Activated CD4-positive, alpha-beta T cell treated with anti-CD3 and anti-CD28 coated beads, Interleukin-10, Interleukin-2, amounts not matched to agents 100 ng/mL and 50 ng/mL, durations not matched to agents 16 hours and 8 hours (primary cell): ENCODE data around the gene MTFR1L.

ENCODE experiments used
- DNase-seq: peaks from one replicate; pipeline ENCODE4 v3.0.0-alpha.2; 2020

The MTFR1L gene

GRCh38 chr1:25819491-25820246, at the start of gene MTFR1L:
MTFR1L (plus strand) TSS chr1:25819954; CDS start chr1:25823105, 3,151 bp downstream.
- DNase-seq: peak; percentile 93

- no peak for DNase-seq
Measured at GRCh38 chr1:25770541-25771220, 49.1 kb upstream of the MTFR1L start.

GRCh38 chr1:25771221-25772114, 48.3 kb upstream of the MTFR1L start:
- DNase-seq: no peak

GRCh38 chr1:25772164-25772563, 47.6 kb upstream of the MTFR1L start:
- DNase-seq: no peak

- DNase-seq: no peak
Measured at GRCh38 chr1:25772692-25773245, 47.0 kb upstream of the MTFR1L start.

- DNase-seq: no peak
Measured at GRCh38 chr1:25773441-25774125, 46.2 kb upstream of the MTFR1L start.

GRCh38 chr1:25774206-25774803, 45.4 kb upstream of the MTFR1L start:
- DNase-seq: no peak

- peak; percentile 71 for DNase-seq
Measured at GRCh38 chr1:25774921-25775771, 44.6 kb upstream of the MTFR1L start.

GRCh38 chr1:25779388-25779787, 40.4 kb upstream of the MTFR1L start:
- no peak for DNase-seq

- DNase-seq: no peak
Measured at GRCh38 chr1:25779894-25780293, 39.9 kb upstream of the MTFR1L start.

GRCh38 chr1:25780318-25781129, 39.2 kb upstream of the MTFR1L start:
- no peak for DNase-seq

GRCh38 chr1:25781130-25781433, 38.7 kb upstream of the MTFR1L start:
- no peak for DNase-seq

GRCh38 chr1:25782608-25783201, 37.0 kb upstream of the MTFR1L start:
- DNase-seq: no peak

GRCh38 chr1:25784575-25785051, 35.1 kb upstream of the MTFR1L start:
- no peak for DNase-seq

GRCh38 chr1:25785333-25786067, 34.3 kb upstream of the MTFR1L start:
- DNase-seq: no peak

GRCh38 chr1:25786887-25787759, 32.6 kb upstream of the MTFR1L start:
- no peak for DNase-seq

GRCh38 chr1:25787760-25788166, 32.0 kb upstream of the MTFR1L start:
- DNase-seq: no peak

- DNase-seq: no peak
Measured at GRCh38 chr1:25790472-25790871, 29.3 kb upstream of the MTFR1L start.
